HCT116 (cell line): ENCODE results near the gene HNF1B.

ENCODE experiments used
- CTCF ChIP-seq, 3 experiments: fragments of 200-600 bp in 1 of 3; sonication (generic) in 1 of 3; IDR thresholded peaks in 2 of 3; conservative IDR thresholded peaks in 1 of 3; 2 replicates each; pipeline ENCODE4 v1.5.1; 2012 to 2017; ENCODE audit warnings: low read depth in 2 of 3, low read length in 2 of 3, antibody characterized with exemption in 1 of 3, borderline replicate concordance in 1 of 3, control low read depth in 1 of 3, mild to moderate bottlenecking in 1 of 3, mixed read lengths in 1 of 3, mixed run types in 1 of 3, moderate library complexity in 1 of 3; ENCODE audit not compliant: insufficient read depth in 1 of 3
- EGR1 ChIP-seq: IDR thresholded peaks from 2 replicates; pipeline ENCODE4 v1.6.1; 2012; ENCODE audit warnings: low read depth
- ELF1 ChIP-seq: IDR thresholded peaks from 2 replicates; pipeline ENCODE4 v1.6.1; 2012; ENCODE audit warnings: low read depth, borderline replicate concordance
- EZH2 ChIP-seq: fragments of 200-600 bp; sonication (generic); IDR thresholded peaks from 2 replicates; pipeline ENCODE4 v1.6.1; 2017; ENCODE audit warnings: antibody characterized with exemption, mixed run types
- EZH2phosphoT487 ChIP-seq: fragments of 200-600 bp; IDR thresholded peaks from 2 replicates; pipeline ENCODE4 v1.6.1; 2018; ENCODE audit warnings: antibody characterized with exemption, borderline replicate concordance
- FOSL1 ChIP-seq: IDR thresholded peaks from 2 replicates; pipeline ENCODE4 v1.6.1; 2012; ENCODE audit warnings: low read depth
- JUND ChIP-seq: IDR thresholded peaks from 2 replicates; pipeline ENCODE4 v1.6.1; 2012
- POLR2A ChIP-seq: IDR thresholded peaks from 2 replicates; pipeline ENCODE4 v1.7.0; 2011; ENCODE audit warnings: borderline replicate concordance; ENCODE audit not compliant: insufficient read depth, insufficient read length; ENCODE audit errors: extremely low read depth
- POLR2AphosphoS5 ChIP-seq: IDR thresholded peaks from 2 replicates; pipeline ENCODE4 v1.6.1; 2011; ENCODE audit warnings: mild to moderate bottlenecking, low read depth, low read length, moderate library complexity
- RAD21 ChIP-seq: IDR thresholded peaks from 2 replicates; pipeline ENCODE4 v1.6.1; 2012; ENCODE audit warnings: low read depth, mild to moderate bottlenecking
- REST ChIP-seq: IDR thresholded peaks from 2 replicates; pipeline ENCODE4 v1.6.1; 2012; ENCODE audit warnings: low read depth
- TCF7L2 ChIP-seq: IDR thresholded peaks from 2 replicates; pipeline ENCODE4 v1.7.0; 2011; ENCODE audit warnings: borderline replicate concordance, inconsistent platforms; ENCODE audit not compliant: insufficient read depth, insufficient read length; ENCODE audit errors: extremely low read depth
- YY1 ChIP-seq: IDR thresholded peaks from 2 replicates; pipeline ENCODE4 v1.6.1; 2011; ENCODE audit warnings: low read length, low read depth, moderate library complexity, mild to moderate bottlenecking; ENCODE audit not compliant: insufficient replicate concordance; ENCODE audit errors: extremely low read depth
- TF ChIP-seq, protein P1 (sequence below): IDR thresholded peaks from 2 replicates; pipeline ENCODE4 v1.6.1; 2012

DNA sequence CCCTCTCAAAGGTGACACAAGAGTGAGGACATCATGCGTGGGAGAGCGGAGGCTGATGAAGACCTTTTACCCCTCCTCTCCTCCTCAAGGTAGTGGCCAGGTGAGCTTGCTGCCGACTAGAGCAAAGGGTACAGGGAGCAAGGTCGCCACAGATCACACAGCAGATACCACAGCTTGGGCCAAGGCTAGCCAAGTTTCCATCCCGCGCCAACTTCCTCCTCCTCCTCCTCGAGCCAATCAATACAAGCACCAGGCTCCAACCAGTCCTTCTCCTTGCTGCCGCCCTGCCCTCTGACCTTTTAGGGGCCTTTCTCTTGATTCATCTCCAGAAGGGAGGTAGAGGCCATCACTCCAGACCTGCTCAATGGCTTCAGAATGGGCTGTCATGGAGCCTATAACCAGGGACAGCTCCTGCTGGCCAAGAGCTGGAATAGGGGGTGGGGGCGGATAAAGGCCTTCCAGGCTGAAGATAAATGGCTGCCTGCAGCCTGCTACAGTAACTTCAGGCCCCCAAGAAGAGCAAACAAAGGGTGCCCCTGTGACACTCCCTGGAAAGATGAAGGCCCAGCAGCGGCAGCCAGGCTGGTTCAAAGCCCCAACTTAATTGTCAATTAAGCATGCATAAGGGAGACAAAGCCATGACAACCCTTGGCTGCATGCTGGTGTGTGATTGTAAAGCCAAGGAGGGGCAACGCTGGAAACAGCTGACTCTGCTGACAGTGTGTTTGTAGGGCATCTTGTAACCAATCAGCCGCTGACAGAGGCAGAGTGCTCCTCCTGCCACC is 17.8 kb downstream of the HNF1B start:
- no peak for TF ChIP-seq POLR2AphosphoS5
- no peak for TF ChIP-seq JUND
- TF ChIP-seq EZH2phosphoT487 = no peak
- no peak for TF ChIP-seq CTCF (IDR thresholded peaks at IDR 0.05 in 2 of 3, conservative IDR thresholded peaks at IDR 0.05 in 1 of 3; ENCODE audit: borderline replicate concordance in 1 of 3, insufficient read depth in 1 of 3, low read depth in 2 of 3, low read length in 2 of 3)
- TF ChIP-seq, protein P1, sequence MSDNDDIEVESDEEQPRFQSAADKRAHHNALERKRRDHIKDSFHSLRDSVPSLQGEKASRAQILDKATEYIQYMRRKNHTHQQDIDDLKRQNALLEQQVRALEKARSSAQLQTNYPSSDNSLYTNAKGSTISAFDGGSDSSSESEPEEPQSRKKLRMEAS = no peak
- TF ChIP-seq YY1 = no peak
- no peak for TF ChIP-seq POLR2A
- no peak for TF ChIP-seq RAD21
- TF ChIP-seq EGR1 = no peak
- no peak for TF ChIP-seq TCF7L2
- TF ChIP-seq ELF1 = no peak
- no peak for TF ChIP-seq EZH2
- TF ChIP-seq REST = no peak
- no peak for TF ChIP-seq FOSL1
